HepG2 (cell line): Measurements from ENCODE around the gene CARD19. TPM values are rescaled to one million over a fixed set of nuclear protein-coding genes. Genes with fewer than 3 reads are reported as not detected.

Experiments used
- ATAD3A ChIP-seq: sonication (generic); formaldehyde crosslinking; IDR thresholded peaks from 2 replicates; pipeline ENCODE4 v1.4.0; 2020; ENCODE audit warnings: missing genetic modification reagents
- ATF3 ChIP-seq: sonication (generic); formaldehyde crosslinking; IDR thresholded peaks from 2 replicates; pipeline ENCODE4 v1.4.0; 2020; ENCODE audit warnings: missing genetic modification reagents
- CEBPZ ChIP-seq: IDR thresholded peaks from 2 replicates; pipeline ENCODE4 v1.6.1; 2012; ENCODE audit warnings: low read length, improper control_type of control experiment
- FOXA3 ChIP-seq: IDR thresholded peaks from 2 replicates; pipeline ENCODE4 v1.6.1; 2016; ENCODE audit warnings: missing genetic modification reagents, missing compliant biosample characterization
- MAFK ChIP-seq, 2 experiments: IDR thresholded peaks in 1 of 2; conservative IDR thresholded peaks in 1 of 2; 2 replicates each; pipeline ENCODE4 v1.6.1; 2011; ENCODE audit warnings: improper control_type of control experiment in 2 of 2, low read length in 2 of 2
- MATR3 ChIP-seq: sonication (generic); formaldehyde crosslinking; IDR thresholded peaks from 2 replicates; pipeline ENCODE4 v1.4.0; 2020; ENCODE audit warnings: missing genetic modification reagents
- MEIS1 ChIP-seq: sonication (generic); formaldehyde crosslinking; IDR thresholded peaks from 2 replicates; pipeline ENCODE4 v1.9.0; 2021; ENCODE audit warnings: mild to moderate bottlenecking, missing genetic modification reagents, moderate library complexity, borderline replicate concordance
- MIER3 ChIP-seq: IDR thresholded peaks from 2 replicates; pipeline ENCODE4 v1.6.1; 2016; ENCODE audit warnings: missing compliant biosample characterization, borderline replicate concordance
- SUZ12 ChIP-seq: fragments of 150-350 bp; IDR thresholded peaks from 2 replicates; pipeline ENCODE4 v1.6.1; 2014; ENCODE audit warnings: low read depth, low read length
- TFAP4 ChIP-seq: sonication (generic); IDR thresholded peaks from 2 replicates; pipeline ENCODE4 v1.6.1; 2016; ENCODE audit warnings: low read depth, borderline replicate concordance
- U2AF2 ChIP-seq: fragments of 200-400 bp; formaldehyde crosslinking; IDR thresholded peaks from 2 replicates; pipeline ENCODE4 v1.6.1; 2017; ENCODE audit warnings: low read depth, mild to moderate bottlenecking, low read length
- ZBTB4 ChIP-seq: sonication (generic); formaldehyde crosslinking; IDR thresholded peaks from 2 replicates; pipeline ENCODE4 v1.4.0; 2020; ENCODE audit warnings: missing genetic modification reagents, mild to moderate bottlenecking, borderline replicate concordance
- ZFP36L1 ChIP-seq: sonication (generic); formaldehyde crosslinking; IDR thresholded peaks from 2 replicates; pipeline ENCODE4 v1.8.0; 2022; ENCODE audit warnings: mild to moderate bottlenecking, missing genetic modification reagents, moderate library complexity
- ZFP36L2 ChIP-seq: sonication (generic); formaldehyde crosslinking; IDR thresholded peaks from 2 replicates; pipeline ENCODE4 v1.4.0; 2020; ENCODE audit warnings: missing genetic modification reagents
- ZNF335 ChIP-seq: sonication (generic); formaldehyde crosslinking; IDR thresholded peaks from 2 replicates; pipeline ENCODE4 v1.4.0; 2020; ENCODE audit warnings: missing genetic modification reagents
- ZNF44 ChIP-seq: sonication (generic); formaldehyde crosslinking; IDR thresholded peaks from 2 replicates; pipeline ENCODE4 v1.5.1; 2020; ENCODE audit warnings: mild to moderate bottlenecking, missing genetic modification reagents
- ZNF546 ChIP-seq: sonication (generic); formaldehyde crosslinking; conservative IDR thresholded peaks from 2 replicates; pipeline ENCODE4 v1.8.1; 2023; ENCODE audit warnings: mild to moderate bottlenecking, missing genetic modification reagents
- ZNF562 ChIP-seq: sonication (generic); formaldehyde crosslinking; IDR thresholded peaks from 2 replicates; pipeline ENCODE4 v1.8.0; 2022; ENCODE audit warnings: missing genetic modification reagents, borderline replicate concordance
- ZNF607 ChIP-seq: sonication (generic); formaldehyde crosslinking; IDR thresholded peaks from 2 replicates; pipeline ENCODE4 v1.5.1; 2020; ENCODE audit warnings: missing genetic modification reagents, mild to moderate bottlenecking, borderline replicate concordance
- ZNF703 ChIP-seq: sonication (generic); formaldehyde crosslinking; IDR thresholded peaks from 2 replicates; pipeline ENCODE4 v1.5.1; 2020; ENCODE audit warnings: missing genetic modification reagents, mild to moderate bottlenecking, moderate library complexity, borderline replicate concordance
- ZNF709 ChIP-seq: sonication (generic); formaldehyde crosslinking; IDR thresholded peaks from 2 replicates; pipeline ENCODE4 v1.5.0; 2020; ENCODE audit warnings: mild to moderate bottlenecking, missing genetic modification reagents
- ZNF83 ChIP-seq: sonication (generic); formaldehyde crosslinking; IDR thresholded peaks from 2 replicates; pipeline ENCODE4 v1.4.0; 2020; ENCODE audit warnings: missing genetic modification reagents, mild to moderate bottlenecking, borderline replicate concordance
- ZSCAN22 ChIP-seq: sonication (generic); formaldehyde crosslinking; IDR thresholded peaks from 2 replicates; pipeline ENCODE4 v1.4.0; 2020; ENCODE audit warnings: mild to moderate bottlenecking, missing genetic modification reagents
- polyA plus RNA-seq, 8 experiments: library from polyadenylated mRNA; depleted of rRNA in 3 of 8; stranded (reverse) in 7 of 8; unstranded in 1 of 8; fragments of >200 nt; fragmentation: Illumina TruSeq in 4 of 8; extraction: Trizol in 4 of 8; gene quantifications; 2 replicates each; pipeline versions ENCODE4 v1.2.1 to v1.2.3, GENCODE V29; 2011 to 2016; ENCODE audit warnings: low read depth in 4 of 8, missing spikeins in 1 of 8, mixed read lengths in 1 of 8; ENCODE audit not compliant: insufficient read depth in 1 of 8
- total RNA-seq, 5 experiments: library from RNA; depleted of rRNA; stranded (reverse); fragments of >200 nt; fragmentation: Illumina TruSeq; extraction: Trizol; gene quantifications; 2 replicates each; pipeline ENCODE4 v1.2.3, GENCODE V29; 2016; ENCODE audit warnings: low read depth in 1 of 5

CARD19 gene
- total and polyA plus RNA-seq, 2 of the 13 experiments (the other 11 are each of a cell fraction or from before 2014, with no cell fraction given): 18.4 to 47.2 TPM

- no peak for TF ChIP-seq CEBPZ
- peak; percentile 31; the same call in 1 of the 2 replicates for TF ChIP-seq ZNF44 (CRISPR knock-in tag)
- TF ChIP-seq ZNF562 (CRISPR knock-in tag): no peak
- no peak for TF ChIP-seq ZNF83 (CRISPR knock-in tag)
- no peak for TF ChIP-seq SUZ12
- TF ChIP-seq TFAP4: peak; percentile 69; the same call in 1 of the 2 replicates
- TF ChIP-seq MATR3 (CRISPR knock-in tag): no peak
- peak; percentile 63; the same call in 1 of the 2 replicates for TF ChIP-seq ZBTB4 (CRISPR knock-in tag)
- peak; percentile 60; the same call in 1 of the 2 replicates for TF ChIP-seq ZNF335
- peak; percentile 79 for TF ChIP-seq FOXA3
- TF ChIP-seq ZNF546 (CRISPR knock-in tag): no peak; the same call in 1 of the 2 replicates
- TF ChIP-seq ZSCAN22 (CRISPR knock-in tag): peak; percentile 60; the same call in 1 of the 2 replicates
- no peak for TF ChIP-seq U2AF2
- TF ChIP-seq MAFK (conservative IDR thresholded peaks at IDR 0.05 in 1 of 2, IDR thresholded peaks at IDR 0.05 in 1 of 2; ENCODE audit: low read length in 2 of 2): no peak
- TF ChIP-seq ATF3 (CRISPR knock-in tag): no peak
- TF ChIP-seq ZNF607 (CRISPR knock-in tag): peak; percentile 92
- no peak for TF ChIP-seq ZFP36L2 (CRISPR knock-in tag)
- TF ChIP-seq ZNF709 (CRISPR knock-in tag): no peak
- TF ChIP-seq ZFP36L1 (CRISPR knock-in tag): no peak
- no peak for TF ChIP-seq ATAD3A (CRISPR knock-in tag)
- TF ChIP-seq MIER3: peak; percentile 83
- TF ChIP-seq ZNF703 (CRISPR knock-in tag): no peak; the same call in 1 of the 2 replicates
- 0 out of 2 replicates have a peak, but pooled peaks have one; percentile 73 for TF ChIP-seq MEIS1 (CRISPR knock-in tag)
These were observed 16.3 kb downstream of the CARD19 start (continued) for GRCh38 chr9:93112116-93112863.
